GM21515 (cell line): Measurements from ENCODE around the gene MRPL43.

ENCODE experiments used
- ATAC-seq: cut with Tn5 transposase; IDR thresholded peaks from one replicate; pipeline ENCODE4 v1.9.1; 2021; ENCODE audit not compliant: unreplicated experiment

MRPL43 gene

DNA sequence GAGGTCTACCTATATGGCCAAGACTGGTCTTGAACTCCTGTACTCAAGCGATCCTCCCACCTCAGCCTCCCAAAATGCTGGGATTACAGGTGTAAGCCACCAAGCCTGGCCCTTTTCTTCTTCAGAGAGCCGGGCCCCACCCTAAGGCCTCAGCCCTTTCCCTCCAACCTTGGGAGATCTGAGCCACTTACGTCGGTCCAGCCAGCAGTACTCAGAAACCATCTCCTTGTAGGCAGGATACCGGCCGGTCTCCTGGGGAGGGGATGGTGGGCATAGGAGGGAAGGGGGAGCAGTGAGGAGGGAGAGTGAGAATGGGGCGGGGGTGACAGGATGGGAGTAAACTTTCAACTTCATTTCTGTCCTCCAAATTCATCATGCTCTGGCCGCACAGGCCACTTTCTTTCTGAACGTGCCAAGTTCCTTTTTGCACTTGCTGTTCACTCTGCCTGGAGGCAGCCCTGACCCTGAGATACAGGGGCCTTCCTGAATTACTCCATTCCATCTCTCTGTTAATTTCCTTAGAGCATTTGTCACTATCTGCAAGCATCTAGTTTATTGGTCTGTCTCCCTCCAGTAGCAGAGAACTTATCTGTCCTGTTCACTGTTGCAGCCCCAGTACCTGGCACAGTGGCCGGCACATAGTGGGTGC, 33.3 kb upstream of the MRPL43 start:
- ATAC-seq, result no peak

DNA sequence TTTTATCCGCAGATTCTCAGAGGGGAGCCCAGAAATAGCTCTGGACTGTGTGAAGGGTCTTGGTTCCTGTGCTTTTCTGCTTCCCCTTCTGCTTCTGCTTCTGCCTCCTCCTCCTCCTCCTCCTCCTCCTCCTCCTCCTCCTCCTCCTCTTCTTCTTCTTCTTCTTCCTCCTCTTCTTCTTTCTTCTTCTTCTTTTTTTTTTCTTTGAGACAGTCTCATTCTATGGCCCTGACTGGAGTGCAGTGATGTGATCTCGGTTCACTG, 32.1 kb upstream of the MRPL43 start:
- no peak for ATAC-seq

DNA sequence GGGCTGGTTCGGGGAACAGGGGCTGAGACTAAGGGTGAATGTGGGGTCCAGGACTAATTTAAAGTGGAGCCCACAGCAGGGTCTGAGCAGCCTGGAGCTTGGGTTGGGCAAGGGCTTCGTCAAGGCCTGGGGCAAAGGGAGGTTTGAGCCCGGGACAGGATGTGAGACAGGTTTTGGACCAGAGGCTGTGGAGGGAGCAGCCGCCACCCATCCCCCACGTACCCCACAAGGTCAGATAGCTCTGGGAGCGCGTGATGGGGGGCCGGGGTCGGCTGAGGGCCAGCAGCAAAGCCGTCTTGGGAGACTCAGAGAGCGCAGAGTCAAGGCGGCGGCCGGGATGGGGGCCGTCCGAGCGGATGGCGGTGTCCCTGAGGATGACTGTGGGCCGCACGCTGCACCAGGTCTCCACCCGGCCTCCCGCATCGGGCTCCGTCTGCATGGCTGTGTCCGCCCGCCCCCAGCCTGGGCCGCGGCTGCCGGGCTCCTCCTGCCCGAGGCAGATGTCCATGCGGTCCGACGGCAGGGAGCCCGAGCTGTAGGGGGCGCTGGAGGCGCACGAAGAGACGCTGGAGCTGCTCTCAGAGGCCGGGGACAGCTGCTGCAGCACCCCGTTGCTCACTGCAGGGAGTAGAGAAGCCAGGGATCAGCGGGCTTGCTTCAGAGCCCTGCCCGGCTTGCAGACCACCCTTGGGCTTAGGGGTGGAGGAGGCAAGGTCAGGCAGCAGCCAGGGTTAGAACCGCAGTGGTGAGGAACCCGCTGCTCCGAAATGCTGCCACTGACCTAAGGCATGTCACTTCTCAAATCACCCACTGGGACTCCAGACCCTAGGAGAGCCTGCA, 31.5 kb upstream of the MRPL43 start:
- ATAC-seq, result no peak

DNA sequence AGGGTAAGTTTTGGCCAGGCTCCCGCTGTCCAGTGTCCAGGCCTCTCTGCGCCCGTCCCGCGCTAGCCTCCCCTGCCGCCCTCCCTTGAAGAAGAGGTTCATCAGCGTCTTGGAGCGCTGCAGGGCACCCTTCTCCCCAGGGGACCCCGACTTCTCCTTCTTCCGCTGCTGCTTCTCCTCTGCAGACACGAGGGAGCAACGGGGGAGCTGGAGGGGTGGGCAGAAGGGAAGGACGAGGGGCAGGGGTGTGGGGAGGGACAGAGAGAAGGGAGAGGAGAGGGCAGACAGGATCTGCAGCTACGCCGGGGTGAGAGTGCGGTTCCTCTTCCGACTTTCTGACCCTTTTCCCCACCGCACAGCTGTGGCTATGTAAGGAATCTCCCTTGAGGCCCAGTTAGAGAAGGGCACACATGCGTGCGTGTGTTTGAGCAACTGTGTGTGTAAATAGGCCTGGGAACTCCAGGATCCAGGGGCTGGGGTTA, 30.9 kb upstream of the MRPL43 start:
- ATAC-seq, result no peak

DNA sequence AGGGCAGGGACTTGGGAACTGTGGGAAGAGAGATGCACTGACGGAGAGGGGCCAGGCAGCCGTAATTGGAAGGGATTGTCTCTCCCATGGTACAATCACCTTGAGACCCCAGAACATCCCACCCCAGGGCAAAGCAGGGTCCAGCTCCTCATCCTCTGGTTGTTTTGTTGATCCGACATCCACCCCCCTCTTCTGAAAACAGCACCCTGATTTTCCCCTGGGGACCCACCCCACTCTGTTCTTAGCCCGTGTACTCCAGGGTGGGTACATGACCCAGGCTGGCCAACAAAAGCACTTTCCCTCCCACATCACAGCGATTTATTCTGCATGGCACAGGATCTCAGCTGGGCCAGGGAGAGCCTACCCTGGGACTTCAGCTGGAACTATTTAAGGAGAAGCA, 29.5 kb upstream of the MRPL43 start:
- ATAC-seq, result no peak

DNA sequence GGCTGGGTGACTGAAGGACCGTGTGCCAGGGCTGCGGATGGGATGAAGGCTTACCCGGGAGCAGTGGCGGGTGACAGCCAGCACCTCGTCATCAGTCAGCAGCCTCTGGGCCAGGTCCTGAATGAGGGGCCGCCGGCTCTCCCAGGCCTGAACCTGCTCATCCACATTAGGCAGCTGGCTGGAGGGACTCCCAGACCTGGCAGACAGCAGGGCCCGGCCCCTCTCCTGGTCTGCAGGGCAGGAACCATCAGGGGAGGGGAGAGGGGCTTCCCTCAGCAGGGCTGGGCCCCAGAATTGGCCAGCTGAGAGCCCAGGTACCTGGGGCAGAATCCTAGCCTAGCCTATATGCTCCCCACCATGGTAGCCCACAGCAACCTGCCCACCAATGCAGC, 28.3 kb upstream of the MRPL43 start:
- ATAC-seq, result no peak

DNA sequence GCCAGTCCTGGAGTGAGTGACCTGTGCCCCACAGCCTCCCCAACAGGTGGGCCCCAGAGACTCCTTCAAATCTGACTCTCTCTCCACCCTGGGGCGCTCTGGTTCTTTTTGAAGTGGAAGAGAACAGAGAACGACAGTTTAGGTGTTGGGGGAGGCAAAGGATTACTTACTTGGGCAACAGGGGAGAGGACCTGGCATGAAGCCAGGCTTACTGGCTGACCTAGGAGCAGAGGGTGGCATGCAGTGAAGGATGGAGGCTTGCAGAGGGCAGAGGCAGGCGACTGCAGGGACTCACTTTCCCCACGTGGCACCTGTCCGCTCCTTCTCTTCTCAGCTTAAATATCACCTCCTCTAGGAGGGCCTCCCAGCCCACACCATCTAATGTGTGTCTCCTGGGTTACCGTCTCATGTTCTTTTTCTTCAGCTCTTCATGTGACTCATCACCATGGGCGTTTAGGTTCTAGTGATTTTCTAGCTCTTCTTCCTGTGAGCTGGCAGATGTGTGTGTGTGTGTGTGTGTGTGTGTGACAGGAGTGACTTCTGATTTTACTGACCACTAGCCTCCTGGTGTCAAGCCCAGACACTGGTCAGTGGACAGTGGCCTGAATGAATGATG, 27.8 kb upstream of the MRPL43 start:
- no peak for ATAC-seq

DNA sequence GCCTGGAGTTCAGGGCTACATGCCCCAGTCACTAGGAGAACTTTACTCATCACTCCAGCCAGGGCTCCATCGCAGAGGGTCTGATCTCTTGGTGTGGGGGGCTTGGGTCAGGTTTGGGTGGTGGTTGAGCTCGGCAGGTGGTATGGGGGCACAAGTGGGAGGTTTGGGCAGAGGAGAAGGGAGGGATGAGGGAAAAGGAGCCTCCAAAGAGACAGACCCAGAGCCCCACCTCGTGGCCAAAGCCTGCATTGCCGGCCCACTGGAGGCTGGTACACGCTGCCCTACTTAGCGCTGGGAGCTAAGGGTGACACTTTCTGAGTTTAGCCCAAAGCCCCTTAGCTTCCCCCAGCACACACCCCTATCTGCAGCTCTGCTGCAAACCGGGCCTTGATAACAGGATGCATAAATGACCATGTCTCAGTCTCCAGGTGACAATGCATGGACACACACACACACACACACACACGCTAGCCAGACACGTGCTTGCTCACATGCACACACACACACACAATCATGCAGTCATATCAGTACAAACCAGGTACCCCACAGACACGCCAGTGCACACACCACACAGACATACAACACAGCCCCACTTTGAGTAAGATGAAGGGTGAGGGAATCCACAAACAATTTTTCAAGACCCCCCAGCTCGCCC, 27.1 kb upstream of the MRPL43 start:
- ATAC-seq, result peak; percentile 48

DNA sequence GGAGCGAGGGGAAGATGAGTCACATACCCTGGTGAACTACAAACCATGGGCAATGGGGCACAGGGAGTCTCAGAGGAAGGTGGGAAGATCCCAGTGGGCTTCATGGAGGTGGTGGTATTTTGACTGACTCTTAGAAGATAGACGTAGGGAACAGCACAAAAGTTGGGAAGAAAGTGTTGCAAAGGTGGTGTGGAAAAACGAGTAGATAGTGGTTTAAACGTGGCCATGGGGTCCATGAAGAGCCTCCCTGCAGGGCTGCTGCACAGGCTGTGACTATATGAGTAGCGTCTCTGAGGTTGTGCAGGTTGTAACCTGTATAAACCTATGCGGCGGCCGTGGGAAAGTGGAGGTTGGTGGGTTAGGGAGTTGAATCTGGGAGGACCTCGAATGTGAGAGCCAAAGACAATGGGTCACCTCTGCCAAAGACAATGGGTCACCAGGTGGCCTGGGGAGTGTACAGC, 26.1 kb upstream of the MRPL43 start:
- ATAC-seq, result no peak

DNA sequence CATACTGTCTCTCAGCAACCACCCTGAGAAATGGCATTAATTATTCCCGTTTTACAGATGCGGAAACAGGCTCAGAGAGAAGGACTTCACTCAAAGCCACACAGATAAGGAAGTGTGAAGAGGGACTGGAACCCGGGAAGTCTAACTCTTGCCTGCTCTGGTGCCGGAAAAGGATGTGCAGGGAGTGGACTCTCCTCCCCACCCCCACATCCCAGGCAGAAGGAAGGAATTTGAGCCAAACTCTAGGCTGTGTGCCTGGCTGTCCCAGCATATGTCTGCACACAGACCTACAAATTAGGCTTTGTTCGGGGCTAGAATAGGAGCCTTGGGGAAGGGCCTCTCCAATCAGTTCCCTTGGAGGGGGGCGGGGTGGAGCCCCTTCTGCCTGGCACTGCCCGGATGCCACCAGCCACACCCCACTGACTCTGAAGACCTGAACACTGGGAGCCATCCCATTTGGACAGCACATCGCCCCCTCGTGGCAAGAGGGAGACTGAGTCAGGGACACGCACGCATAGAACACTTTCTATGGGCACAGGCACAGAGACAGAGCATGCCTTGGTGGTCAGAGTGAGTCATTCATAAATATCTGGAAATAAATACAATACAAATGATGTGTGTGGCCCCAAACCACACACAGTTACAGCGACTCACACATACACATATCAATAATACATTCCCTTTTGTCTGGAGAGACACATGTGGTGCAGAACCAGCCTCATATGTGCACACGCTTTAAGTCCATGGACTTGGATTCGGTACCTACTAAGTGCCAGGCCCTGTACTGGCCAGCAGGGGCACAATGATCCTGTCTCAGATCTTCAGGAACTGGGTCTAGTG, 25.4 kb upstream of the MRPL43 start:
- ATAC-seq, result peak; percentile 70

DNA sequence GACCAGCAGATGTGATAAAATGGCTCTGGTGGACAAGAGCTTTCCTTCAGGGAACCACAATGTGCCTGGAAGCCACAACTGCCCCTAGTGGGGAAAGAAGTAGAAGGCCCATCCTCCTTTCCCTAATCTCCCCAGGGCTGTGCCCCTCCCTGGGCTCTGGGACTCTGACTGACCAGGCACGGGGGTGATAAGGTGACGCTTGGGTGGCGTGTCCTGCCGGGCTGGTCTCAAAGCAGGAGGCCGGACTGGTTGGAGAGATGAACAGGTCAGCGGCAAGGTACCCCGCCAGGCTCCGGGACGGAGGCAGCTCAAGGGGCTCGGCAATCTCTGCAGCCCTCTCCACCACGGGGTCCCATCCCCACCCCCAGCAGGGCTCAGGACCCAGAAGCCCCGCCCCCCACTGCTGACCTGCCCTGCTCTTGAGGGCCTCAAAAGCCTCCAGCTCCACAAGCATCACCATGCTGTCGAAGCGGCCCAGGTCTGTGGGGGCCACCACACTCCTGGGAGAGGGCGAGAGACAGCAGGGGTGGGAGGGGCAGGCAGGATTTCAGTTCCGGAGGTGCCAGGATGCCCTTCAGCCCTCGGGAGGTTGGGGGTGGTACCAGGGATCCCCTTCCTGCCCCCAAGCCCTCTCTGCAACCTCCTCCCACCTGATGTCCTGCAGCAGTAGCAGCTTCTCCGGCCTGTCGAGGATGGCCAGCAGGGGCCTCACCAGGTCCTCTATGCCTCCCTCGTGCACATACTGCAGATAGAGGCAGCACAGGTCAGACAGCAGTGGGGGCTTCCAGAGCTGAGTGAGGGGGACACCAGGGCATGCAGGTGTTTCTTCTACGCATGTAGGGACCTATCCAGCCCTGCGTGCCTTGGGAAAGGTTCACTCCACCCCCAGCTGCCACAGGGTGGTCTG, 24.5 kb upstream of the MRPL43 start:
- ATAC-seq, result no peak

DNA sequence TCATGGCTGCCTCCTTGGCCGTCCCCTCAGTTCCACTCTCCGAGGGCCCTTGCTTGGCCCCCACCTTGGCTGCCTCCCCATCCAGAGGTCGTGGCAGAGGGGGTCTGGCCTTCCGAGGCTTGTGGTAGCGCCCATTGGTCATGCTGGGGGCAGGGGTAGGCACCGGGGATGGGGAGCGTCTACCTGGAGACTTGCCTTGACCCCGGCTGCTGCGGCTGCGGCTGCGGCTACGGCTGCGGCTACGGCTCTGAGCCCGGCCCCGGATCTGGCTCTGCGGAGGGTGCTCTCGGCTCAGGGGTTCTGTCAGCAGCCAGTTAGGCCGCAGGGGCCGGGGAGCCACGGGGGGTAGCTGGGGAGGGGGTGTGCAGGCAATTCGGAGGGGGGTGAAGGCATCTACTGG, 23.0 kb upstream of the MRPL43 start:
- ATAC-seq, result no peak

DNA sequence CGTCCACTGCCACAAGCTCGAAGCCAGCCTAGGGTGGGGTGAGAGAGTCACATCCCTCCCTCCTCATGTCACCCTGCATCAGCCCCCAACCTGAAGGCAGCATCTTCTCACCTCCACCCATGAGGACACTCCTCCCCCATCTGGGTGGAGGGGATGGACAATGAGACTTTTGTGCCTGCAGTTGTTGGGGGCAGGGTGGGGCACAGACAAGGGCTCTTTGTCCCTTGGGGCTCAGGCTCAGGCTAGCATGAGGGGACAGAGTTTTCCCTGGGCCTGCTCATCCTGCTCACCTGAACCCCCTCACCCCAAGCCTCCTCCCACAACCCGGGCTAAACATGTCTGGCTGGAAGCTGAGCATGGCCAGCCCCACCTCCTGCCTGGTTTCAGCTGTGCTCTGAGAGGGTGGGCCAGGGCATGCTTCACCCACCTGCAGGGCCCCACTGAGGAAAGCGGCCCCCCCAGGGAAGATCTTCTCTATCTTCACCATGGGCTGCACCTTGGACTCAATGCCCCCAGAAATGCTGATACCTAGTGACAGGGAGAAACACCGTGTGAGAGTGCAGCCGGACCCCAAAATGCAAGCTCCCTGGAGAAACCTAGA, 21.6 kb upstream of the MRPL43 start:
- ATAC-seq, result no peak

DNA sequence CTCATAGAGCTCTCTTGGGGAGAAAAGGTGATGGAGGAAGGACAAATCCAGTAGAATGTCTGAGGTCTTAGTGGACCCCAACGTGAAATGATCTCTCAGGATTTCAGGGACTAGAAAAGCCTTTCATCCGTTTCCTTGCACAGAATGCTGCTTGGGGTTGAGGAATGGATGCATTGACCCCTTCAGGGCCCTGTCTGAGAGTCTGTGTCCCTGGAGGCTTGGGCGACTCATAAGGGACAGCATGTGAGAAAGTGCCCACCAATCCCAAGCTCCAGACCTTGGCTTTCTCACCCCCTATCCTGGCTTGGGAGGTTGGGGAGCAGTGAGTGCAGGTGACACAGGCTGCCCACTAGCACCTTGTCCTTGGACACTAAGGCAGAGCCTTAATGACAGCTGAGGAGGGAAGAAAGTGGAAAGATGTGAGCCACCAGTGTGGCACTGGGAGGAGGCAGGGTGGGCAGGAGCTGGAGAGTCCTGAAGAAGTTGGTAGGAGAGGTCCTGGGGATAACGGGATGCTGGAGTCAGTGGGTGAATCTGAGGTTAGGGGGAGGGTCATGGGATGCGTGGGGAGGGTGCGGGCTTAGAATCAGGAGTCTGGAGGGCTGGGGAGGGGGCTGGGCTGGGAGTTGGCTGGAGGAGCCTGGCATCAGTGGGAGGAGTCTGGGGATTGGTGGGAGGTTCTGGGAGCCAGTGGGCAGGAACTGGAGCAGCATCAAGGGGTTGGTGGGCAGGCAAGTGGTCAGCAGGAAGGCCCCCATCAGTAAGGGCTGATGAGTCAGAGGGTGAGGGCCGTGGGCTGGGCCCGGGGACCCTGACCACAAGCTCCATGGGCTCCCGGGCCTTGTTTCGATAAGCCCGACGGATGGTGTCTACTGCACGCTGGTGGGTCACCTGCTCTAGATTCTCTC, 20.9 kb upstream of the MRPL43 start:
- ATAC-seq, result no peak

DNA sequence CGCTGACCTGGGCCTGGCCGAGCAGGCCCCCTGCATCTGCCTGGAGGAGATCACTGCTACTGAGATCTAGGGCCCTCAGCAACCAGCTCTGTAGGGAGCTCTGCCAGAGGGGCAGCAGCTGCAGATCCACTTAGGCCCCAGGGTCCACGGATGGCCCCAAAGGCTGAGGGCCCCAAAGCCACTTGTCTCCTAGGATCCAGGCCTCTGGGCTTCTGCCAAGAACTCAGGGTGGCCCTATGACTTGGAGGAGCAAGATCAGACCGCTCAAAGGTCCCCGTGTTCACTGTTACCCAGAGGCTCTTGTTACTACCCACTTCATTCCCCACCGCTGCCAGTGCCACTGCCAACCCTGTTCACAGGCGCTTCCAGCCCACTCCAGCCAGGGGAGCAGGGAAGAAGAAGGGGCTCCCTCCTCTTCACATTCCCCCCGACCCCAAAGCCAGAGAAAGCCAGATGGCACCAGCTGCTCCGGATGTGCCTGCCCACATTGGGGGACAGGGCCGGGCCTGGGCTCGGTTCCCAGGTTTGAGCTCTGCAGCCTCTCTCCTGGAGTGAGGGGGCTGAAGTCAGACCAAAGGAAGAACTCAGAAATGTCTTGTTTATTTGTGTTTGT, 19.9 kb upstream of the MRPL43 start:
- no peak for ATAC-seq

DNA sequence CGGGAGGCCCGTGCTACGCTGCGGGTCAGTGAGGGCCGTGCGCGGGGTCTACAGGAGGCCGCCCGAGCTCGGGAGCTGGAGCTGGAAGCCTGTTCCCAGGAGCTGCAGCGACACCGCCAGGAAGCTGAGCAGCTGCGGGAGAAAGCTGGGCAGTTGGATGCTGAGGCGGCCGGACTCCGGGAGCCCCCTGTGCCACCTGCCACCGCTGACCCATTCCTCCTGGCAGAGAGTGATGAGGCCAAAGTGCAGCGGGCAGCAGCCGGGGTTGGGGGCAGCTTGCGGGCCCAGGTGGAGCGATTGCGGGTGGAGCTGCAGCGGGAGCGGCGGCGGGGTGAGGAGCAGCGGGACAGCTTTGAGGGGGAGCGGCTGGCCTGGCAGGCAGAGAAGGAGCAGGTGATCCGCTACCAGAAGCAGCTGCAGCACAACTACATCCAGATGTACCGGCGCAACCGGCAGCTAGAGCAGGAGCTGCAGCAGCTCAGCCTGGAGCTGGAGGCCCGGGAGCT, 19.3 kb upstream of the MRPL43 start:
- ATAC-seq, result no peak

DNA sequence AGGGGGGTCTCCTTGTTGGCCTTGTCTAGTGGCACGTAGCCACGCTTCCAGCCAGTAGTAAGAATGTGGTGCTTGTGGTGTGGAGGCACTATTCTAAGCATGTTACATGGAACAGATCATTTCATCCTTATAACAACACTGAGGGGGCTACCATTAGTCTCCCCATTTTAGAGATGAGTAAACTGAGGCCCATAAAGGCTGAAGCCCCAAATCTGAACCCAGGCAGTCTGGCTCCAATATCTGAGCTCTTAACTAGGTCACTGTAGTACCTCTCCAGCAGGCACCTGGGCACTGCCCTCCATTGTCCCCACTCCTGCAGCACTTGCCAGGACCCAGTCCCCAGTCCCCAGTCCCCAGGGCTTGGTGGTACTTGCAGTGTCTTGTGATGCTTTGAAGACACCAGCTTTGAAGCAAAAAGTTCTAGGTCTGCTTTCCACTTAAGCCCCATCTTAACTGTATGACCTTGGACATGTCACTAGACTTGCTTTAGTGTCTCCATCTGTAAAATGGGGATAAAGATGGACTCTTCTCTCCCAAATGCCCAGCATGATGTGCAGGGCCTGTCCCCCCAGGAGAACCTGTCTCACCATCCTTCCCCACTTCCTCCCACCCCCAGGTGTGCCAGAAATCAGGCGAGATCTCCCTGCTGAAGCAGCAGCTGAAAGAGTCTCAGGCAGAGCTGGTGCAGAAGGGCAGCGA, 18.7 kb upstream of the MRPL43 start:
- ATAC-seq, result no peak
